HG03045 (cell line): Measurements from ENCODE around the gene HMGCL.
A peak's percentile ranks its signal among the peaks of the same experiment; 100 is the strongest.
"Not testable (repeated sequence)": the region's sequence is repeated elsewhere in the genome, so short reads cannot be mapped to it uniquely, and the experiment has no call there.

ENCODE experiments used
- ATAC-seq: cut with Tn5 transposase; IDR thresholded peaks from one replicate; pipeline ENCODE4 v1.9.1; 2021; ENCODE audit warnings: mild to moderate bottlenecking, moderate library complexity; ENCODE audit not compliant: unreplicated experiment

The HMGCL gene

DNA sequence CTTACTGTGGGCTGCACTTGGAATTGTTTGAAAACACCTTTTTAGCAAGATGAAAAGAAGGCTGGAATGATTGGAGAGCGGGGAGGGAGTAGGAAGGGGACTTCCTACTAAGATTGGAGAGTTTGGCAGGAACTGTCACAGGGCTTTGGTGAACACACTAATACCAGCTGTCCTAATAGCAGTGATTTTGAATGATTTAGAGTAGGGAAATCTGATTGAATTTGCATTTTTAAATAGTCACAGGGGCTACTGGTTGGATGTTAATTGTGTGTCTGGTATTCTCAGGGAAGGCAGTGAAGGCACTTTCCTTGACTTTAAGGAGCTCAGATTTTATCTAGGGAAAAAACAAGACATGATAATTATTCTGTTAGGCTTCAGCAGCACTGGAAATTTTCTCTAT lies 2.5 kb upstream of the HMGCL start:
- ATAC-seq = no peak

DNA sequence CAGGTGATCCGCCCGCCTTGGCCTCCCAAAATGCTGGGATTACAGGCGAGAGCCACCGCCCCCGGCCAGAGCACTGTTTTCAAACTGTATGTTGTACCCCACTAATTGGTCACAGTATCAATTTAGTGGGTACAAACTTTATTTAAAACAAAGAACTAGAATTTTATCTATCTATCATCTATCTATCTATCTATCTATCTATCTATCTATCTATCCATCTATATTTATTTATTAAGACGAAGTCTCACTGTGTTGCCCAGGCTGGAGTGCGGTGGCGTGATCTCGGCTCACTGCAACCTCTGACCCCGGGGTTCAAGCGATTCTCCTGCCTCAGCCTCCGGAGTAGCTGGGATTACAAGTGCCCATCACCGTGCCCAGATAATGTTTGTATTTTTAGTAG lies 1.4 kb upstream of the HMGCL start:
- not testable (repeated sequence) for ATAC-seq

DNA sequence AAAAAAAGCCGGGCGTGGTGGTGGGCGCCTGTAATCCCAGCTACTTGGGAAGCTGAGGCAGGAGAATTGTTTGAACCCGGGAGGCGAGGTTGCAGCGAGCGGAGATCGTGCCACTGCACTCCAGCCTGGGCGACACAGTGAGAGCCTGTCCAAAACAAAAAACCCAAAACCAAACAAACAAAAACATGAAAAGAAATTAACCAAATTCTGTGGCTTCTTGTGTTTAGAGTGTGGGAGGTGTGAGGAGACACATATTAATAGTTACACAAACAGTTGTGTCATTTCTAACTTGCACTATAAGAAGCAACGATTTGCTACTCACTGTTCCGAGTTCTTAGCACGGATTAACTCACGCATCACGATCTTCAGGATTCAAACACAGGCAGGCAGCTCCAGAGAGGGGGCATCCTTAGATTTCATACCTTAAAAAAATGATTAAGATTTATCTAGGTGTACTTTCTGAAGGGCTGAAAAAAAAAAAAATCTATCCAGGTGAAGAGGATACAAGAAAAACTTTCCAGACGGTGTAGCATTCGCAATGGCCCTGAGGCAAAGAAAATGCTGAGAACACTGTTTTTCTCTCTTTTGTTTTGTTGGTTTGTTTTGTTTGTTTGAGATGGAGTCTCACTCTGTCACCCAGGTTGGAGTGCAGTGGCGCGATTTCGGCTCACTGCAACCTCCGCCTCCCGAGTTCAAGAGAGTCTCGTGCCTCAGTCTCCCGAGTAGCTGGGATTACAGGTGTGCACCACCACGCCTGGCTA lies 713 bp upstream of the HMGCL start:
- ATAC-seq = peak; percentile 38

DNA sequence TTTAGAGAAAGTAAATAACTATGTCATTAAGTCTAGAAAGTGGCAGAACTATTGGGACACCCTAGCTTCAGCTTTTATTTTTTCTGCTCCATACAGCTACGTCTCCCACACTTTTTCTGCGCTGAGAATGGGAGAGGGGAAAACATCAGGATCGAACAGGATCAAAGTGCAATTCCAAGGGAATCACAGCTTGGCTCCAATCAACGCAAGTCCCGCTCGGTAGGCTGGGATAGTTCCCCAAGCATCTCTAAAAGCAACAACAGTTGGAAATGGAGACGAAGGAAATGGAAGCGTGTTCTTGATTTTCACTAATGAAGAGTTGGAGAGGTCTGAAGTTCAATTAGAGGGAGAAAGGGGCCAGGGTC lies 536 bp downstream of the HMGCL start:
- no peak for ATAC-seq

DNA sequence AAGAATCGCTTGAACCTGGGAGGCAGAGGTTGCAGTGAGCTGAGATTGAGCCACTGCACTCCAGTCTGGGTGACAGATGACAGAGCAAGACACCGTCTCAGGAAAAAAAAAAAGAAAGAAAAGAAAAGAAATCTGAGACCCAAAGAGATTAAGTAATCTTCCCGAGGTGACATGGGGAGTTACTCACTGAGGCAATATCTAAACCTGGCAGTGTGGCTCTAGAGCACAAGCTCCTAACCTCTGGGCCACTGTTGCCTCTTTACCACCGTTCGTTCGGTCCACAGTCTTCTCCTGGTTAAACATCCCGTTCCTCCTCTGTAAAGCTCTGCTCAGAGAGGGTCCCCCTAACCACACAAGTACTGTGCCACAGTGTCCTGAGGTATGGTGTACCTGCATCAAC lies 1.5 kb downstream of the HMGCL start:
- no peak for ATAC-seq

DNA sequence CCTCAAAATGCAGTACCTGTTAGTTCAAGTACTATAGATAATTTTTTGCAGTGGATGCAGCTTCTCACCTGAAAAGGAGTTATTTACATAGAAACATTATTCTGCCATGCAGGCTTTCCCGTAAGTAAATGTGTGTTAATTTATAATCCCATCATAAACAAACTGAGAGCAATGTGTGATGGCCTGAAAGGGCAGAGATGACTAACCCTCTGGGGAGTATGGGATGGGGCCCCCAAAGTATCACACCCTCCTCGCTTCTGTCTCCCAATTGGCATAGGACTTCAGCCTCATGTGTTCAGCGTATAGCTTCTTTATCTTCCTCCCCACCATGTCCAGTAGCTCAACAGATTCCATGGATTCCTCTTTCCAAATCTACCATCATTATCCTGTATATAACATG lies 7.6 kb downstream of the HMGCL start:
- no peak for ATAC-seq

DNA sequence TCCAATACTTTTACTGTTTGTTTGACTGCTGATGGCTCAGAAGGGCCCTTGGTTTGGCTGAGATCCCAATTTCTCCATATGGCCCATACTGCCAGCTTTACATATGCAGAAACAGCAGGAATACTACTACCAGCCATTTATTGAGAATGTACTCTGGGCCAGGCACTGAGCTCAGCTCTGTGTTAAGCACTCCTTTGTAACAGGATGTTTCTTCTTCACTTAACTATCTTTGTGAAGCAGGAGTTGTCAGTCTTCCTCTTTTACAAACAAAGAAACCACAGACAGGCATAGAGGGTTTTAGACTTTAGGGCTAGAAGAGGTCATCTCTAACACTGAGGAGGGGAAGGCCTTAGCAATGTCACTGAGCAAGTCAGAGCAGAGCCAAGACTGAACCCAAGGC lies 8.3 kb downstream of the HMGCL start:
- no peak for ATAC-seq

DNA sequence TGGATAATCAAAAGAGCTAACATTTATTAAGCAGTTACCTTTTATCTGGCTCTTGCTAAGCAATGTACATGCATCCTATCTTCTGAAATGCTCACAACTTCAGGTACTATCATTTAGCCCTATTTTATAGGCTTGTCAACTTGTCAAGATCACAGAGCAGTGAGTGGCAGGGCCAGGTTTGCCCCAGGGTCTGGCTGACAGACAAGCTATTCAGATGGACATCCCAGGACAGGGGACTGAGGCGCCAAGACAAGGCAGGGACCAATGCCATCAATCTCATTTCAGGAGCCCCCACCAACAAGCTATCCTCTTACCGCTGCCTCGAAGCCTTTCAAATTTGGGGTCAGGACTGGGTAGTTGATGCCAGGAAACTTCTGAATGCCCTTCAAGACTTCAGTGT lies 8.9 kb downstream of the HMGCL start:
- no peak for ATAC-seq

DNA sequence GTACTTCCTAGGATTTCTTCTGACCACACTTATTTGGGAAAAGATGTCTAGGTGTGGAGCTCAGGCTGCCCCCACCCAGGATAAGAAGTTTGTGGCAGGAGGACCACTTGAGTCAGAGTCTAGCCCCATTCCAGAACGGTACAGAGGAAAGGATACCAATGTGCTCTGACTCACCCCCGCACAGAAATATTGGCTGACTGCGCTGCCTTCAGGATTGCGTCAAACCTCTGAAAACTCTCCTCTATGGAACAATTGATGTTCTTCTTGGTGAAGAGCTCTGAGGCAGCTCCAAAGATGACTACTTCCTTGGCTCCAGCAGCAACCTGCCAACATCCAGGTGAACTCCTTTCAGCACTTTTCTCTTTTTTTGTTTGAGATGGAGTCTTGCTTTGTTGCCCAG lies 11.2 kb downstream of the HMGCL start:
- ATAC-seq = no peak

DNA sequence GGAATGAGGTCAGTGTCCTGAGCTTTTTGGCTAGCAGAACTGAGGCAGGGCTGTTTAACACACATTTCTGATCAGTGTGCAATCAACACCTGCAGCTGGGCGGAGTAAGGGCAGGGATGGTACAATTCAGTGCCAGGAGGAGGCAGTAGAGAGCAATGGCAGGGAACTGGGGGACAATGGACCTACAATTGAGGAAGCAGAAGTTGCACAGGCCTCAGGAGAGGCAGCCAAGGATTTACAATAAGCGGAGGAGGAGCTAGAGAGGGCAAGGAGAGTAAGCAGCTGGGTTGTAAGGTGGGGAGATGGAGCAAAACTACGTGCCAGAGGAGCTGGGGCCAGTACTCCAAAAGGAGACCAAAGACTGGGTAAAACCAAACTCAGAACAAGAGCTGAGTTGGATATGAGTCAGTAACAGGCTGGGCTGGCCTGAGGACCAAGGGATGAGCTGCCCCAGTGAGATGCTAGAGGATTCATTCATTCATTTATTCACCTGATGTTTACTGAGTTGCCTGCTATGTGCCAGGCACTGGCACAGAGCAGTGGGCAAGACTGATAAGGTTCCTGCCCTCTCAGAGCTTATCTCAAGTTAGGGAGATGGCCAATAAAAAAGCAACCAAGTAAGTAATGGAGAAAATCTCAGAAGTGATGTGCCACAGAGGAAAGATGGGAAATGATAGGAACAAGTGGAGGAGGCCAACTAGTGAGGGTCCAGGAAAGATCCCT lies 14.2 kb downstream of the HMGCL start:
- peak; percentile 53 for ATAC-seq

DNA sequence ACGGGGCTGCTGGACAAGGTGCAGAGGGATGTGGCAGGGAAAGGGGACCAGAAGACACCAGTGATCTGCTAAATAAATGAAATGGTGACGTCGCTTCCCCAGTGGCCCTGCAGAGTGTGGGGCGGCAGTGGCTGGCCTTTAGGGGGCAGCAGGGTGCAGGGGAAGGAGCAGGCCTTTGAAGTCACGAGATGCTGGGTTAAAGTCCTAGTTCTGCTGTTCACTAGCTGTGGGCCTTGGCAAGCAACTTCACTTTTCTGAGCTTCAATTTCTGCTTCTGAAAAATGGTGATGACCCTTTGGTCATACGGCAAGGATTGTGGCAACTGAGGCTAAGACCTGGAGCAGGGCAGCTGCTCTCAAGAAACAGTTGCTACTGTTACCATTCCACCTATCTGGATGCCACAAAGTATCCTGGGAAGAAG lies 15.5 kb downstream of the HMGCL start:
- no peak for ATAC-seq

DNA sequence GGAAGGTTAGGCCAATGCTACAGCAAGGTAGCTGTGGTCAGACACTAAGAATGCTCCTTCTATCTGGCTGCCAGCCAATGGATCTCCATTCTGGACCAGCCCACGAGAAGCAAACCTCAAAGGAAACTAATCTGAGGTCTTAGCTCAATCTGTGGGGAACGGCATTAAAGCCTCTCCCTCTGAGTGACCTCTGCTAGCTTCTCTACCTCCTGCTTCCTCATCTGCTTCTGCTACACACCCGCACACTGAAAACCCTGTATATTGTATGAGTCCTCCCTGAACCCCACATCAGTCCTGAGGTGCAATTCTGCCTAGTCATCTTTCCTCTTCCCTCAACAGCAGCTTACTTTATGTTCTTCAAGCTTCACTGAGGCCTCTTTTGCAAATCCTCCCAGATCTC lies 17.8 kb downstream of the HMGCL start:
- no peak for ATAC-seq

DNA sequence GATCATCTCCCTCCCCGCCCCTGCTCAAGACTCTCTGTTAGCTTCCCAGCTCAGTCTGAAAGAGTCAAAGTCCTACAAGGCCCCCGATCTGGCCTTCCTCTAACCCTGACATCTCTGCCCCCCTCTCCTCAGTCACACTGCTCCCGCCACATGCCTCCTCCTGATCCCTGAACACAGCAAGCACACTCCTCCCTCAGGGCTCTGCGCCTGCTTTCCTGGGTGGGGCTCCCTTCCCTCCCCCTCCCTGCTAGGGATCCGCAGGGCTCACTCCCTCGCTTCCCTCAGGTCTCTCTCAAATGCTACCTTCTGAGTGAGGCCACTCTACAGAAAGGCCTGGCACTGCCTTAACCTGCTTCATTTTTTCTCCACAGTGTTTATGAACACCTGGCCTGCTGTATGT lies 18.9 kb downstream of the HMGCL start:
- no peak for ATAC-seq

DNA sequence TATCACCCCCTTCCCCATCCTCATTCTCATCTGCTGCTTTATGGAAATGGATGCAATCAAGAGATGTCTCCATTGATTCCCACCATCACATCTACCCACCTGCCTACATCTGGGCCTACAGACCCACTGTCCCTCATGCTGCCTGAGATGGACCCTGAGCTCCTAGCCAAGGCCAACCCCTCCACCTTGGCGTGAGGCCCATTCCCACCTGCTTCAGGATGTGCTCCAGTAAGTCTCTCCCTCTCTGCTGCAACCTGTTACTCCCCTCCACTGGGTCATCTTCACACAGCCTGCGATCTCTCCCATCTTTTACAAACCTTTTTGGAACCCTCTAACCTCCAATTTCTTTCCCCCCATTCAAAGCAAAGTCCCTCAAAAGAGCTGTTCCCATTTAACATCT lies 20.2 kb downstream of the HMGCL start:
- ATAC-seq = no peak

DNA sequence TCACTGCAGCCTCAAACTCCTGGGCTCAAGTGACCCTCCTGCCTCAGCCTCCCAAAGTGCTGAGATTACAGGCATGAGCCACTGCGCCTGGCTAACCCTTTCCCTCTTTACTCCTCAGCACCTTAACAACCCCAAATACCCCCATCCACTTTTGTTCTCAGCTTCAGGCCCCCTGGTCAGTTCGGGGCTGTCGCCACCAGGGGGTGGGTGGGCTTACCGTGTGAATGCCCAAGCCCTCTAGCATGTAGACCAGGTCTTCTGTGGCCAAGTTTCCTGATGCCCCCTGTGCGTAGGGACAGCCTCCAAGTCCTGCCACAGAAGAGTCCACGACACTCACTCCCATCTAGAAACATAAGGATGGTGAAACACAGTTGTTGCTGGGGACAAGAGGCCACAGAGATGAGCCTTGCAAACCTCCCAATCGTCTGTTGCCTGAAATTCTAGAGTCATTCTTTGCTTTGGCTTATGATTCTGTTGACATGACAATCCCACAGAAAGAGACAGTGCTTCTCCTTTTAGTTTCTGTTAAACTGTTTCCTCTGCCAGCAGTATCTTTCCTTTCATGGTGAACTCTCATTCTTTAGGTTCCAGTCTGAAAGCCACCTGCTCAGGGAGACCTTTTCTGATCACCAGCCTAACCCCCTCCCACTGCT lies 20.9 kb downstream of the HMGCL start:
- ATAC-seq = no peak

DNA sequence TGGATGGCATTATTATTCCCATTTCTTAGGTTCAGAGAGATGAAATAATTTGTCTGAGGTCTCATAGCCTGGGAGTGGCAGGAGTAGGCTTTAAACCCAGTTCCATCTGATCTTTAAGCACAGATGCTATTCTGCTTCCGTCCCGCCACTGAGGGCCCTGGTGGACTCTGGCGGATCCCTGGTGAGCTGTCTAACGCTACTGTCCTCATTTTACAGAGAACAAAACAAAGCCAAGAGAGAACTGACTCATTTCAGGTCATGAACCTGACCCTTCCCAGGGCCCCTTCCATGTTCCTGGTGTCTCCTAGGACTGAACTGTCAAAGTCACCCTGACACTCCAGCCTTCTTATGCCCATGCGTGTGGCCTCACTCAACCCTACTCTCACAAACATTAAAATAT lies 21.6 kb downstream of the HMGCL start:
- no peak for ATAC-seq

DNA sequence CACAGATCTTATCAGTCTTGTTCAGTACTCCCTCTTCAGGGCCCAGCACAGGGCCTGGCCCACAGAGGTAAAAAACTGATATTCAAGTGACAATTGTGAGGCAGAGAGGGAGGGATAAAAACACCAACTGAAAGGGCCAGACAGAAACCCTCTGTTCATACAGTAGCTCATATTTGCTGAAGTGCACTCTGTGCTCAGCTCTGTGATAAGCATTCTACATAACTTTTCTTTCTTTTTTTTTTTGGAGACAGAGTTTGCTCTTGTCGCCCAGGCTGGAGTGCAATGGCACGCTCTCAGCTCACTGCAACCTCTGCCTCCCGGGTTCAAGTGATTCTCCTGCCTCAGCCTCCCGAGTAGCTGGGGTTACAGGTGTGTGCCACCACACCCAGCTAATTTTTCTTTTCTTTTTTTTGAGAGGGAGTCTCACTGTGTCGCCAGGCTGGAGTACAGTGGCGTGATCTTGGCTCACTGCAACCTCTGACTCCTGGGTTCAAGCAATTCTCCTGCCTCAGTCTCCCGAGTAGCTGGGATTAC lies 22.4 kb downstream of the HMGCL start:
- not testable (repeated sequence) for ATAC-seq

DNA sequence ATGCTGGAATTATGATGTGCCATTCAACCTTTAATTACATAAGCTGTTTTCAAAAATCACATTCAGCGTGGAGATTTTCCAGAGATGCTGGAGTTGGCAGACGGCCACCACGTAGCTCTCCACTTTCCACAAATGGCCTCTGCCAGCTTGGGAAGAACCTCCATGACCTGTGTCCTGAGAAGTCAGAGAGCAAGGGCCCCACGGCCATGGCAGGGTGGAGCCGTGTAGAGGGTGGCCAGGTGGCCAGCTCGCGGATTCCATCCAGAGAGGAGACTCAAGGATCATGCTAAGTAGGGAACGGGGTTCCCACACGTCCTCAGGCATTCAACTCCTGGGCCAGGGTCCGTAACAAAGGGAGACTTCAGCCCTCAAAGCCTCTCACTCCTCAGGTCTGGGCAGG lies 23.4 kb downstream of the HMGCL start:
- no peak for ATAC-seq

DNA sequence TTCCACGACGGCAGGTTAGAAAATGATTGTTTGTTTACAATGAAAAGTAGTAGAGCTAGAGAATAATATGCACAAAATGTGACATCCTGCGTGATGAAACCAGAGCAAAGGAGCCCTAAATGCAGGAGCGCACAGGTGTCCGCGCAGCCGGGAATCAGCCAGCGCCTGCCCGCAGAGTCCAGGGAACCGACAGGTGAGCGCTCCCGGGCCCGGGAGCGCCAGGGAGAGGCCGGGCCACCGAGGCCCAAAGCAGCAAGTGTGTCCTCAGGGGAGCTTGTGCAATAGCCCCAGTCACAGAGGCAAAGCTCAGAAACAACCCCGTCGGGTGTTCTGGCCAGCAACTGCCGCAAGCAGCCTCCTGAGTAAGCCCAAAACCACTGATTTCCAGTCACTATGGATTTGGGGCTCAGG lies 23.9 kb downstream of the HMGCL start:
- no peak for ATAC-seq

DNA sequence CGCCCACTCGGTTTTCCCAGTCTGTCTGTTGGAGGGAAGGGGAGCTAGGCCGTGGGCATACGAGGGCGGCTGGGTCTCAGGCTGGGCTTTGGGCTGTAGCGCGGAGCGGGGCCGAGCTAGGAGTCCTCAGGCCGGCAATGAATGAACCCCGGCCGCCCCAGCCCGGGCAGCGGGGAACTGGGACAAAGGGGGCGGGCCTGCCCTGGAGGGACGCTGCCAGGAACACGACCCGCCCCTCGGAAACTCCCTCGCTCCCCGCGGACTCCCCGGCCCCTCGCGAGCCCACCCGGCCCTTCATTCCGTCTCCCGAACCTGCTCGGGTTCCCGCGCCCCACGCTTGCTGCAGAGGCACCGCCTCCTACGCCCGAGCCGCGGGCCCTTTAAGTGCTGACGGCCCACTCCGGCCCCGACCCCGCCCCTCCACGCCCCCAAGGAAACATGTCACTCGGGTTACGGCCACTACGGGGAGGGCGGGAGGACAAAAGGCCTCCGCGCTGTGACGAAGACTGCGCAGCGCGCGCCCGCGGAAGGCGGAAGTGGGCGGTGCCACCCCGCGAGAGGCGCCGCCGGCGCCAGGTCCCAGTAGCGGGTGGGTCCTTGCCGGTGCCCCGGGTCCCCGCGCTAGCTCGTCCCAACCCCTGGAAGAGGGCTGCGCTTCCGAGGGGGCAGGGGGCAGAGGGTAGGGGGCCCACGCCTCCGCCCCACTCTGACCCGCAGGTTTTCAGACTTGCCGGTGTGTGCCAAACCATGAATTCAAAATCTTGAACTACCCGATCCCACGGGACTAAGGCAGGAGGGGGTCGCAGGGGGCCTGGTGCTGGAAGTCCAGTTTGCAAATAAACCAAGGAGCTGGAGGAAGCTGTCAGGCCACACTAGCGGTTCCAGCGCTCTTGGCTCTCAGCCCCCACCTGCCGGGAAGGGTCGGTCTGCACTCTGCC lies 24.6 kb downstream of the HMGCL start, which contains the start of gene GALE:
Gene GALE, minus strand, starts transcription at position 355 of the 938 bp plus-strand sequence. CDS start 1,747 bp downstream, outside the sequence.
- peak; percentile 73 for ATAC-seq
